ENCODE data around the gene GAL3ST2.

GAL3ST2 gene

GRCh38 chr2:241808721-241809382 is 32.2 kb downstream of the GAL3ST2 start, which contains the start of gene NEU4:
TSS of gene NEU4 (plus strand) at chr2:241809193. CDS start at chr2:241814485, 5,292 bp downstream.
- Mint-ChIP-seq H3K9me3 (peaks cover 0 to under 1% of the 10 kb centered on the region in 2 donors), H3K4me1 (peaks cover 13% of the 10 kb centered on the region in 2 donors), H3K27ac (no peak within 1 kb of the TSS), H3K4me3 (no peak within 1 kb of the TSS), H3K36me3 (peaks cover 0 to under 1% of the 10 kb centered on the region in 2 donors), H3K27me3 (peaks cover 12 to 20% of the 10 kb centered on the region in 2 donors)
- no peak for DNase-seq
- ATAC-seq (replicated peaks): no peak

GRCh38 chr2:241809383-241810306 is 33.0 kb downstream of the GAL3ST2 start:
- peaks cover 12 to 14% of the 10 kb centered on the region in 2 donors for H3K27me3 Mint-ChIP-seq
- DNase-seq: no peak
- peaks cover 0 to 2% of the 10 kb centered on the region in 2 donors for H3K9me3 Mint-ChIP-seq
- ATAC-seq (replicated peaks): no peak
- H3K4me3 Mint-ChIP-seq: no peak overlapping the region
- H3K4me1 Mint-ChIP-seq: peaks cover 10 to 11% of the 10 kb centered on the region in 2 donors
- H3K27ac Mint-ChIP-seq: no peak overlapping the region
- H3K36me3 Mint-ChIP-seq: peaks cover 0 to 2% of the 10 kb centered on the region in 2 donors

GRCh38 chr2:241810307-241811200 is 33.9 kb downstream of the GAL3ST2 start:
- peaks cover 0 to 2% of the 10 kb centered on the region in 2 donors for H3K36me3 Mint-ChIP-seq
- H3K9me3 Mint-ChIP-seq: peaks cover 0 to 2% of the 10 kb centered on the region in 2 donors
- H3K4me1 Mint-ChIP-seq: peaks cover 12 to 13% of the 10 kb centered on the region in 2 donors
- H3K4me3 Mint-ChIP-seq: no peak overlapping the region
- ATAC-seq (replicated peaks): no peak
- peaks cover 14 to 18% of the 10 kb centered on the region in 2 donors for H3K27me3 Mint-ChIP-seq
- DNase-seq: no peak
- no peak overlapping the region for H3K27ac Mint-ChIP-seq

GRCh38 chr2:241811201-241811951 is 34.8 kb downstream of the GAL3ST2 start:
- ATAC-seq (replicated peaks) (no peak), DNase-seq (no peak)
- peaks cover 15 to 22% of the 10 kb centered on the region in 2 donors for H3K27me3 Mint-ChIP-seq
- H3K27ac Mint-ChIP-seq: no peak overlapping the region
- peaks cover 12 to 13% of the 10 kb centered on the region in 2 donors for H3K4me1 Mint-ChIP-seq
- peaks cover 0 to 2% of the 10 kb centered on the region in 2 donors for H3K9me3 Mint-ChIP-seq
- H3K4me3 Mint-ChIP-seq: no peak overlapping the region
- peaks cover 0 to 2% of the 10 kb centered on the region in 2 donors for H3K36me3 Mint-ChIP-seq

- peaks cover 0 to 2% of the 10 kb centered on the region in 2 donors for H3K36me3 Mint-ChIP-seq
- H3K9me3 Mint-ChIP-seq: peaks cover 0 to 2% of the 10 kb centered on the region in 2 donors
- ATAC-seq (replicated peaks): no peak
- no peak overlapping the region for H3K27ac Mint-ChIP-seq
- no peak for DNase-seq
- peaks cover 13% of the 10 kb centered on the region in 2 donors for H3K4me1 Mint-ChIP-seq
- no peak overlapping the region for H3K4me3 Mint-ChIP-seq
- H3K27me3 Mint-ChIP-seq: peaks cover 15 to 27% of the 10 kb centered on the region in 2 donors
These were observed 35.5 kb downstream of the GAL3ST2 start for GRCh38 chr2:241811952-241812729.

GRCh38 chr2:241812730-241813643 is 36.4 kb downstream of the GAL3ST2 start:
- Mint-ChIP-seq H3K4me1 (peaks cover 18 to 21% of the 10 kb centered on the region in 2 donors), H3K36me3 (peaks cover 0 to 2% of the 10 kb centered on the region in 2 donors), H3K9me3 (peaks cover 0 to 2% of the 10 kb centered on the region in 2 donors), H3K4me3 (no peak overlapping the region), H3K27ac (peak overlapping the region; percentile 86), H3K27me3 (peaks cover 14 to 36% of the 10 kb centered on the region in 2 donors)
- no peak for DNase-seq
- peak in 1 of 2 donors; percentile 21 for ATAC-seq (replicated peaks)

GRCh38 chr2:241813644-241814392 is 37.2 kb downstream of the GAL3ST2 start:
- Mint-ChIP-seq H3K27ac (peak overlapping the region; percentile 86), H3K9me3 (peaks cover 0 to 2% of the 10 kb centered on the region in 2 donors), H3K36me3 (peaks cover 0 to 2% of the 10 kb centered on the region in 2 donors), H3K27me3 (peaks cover 12 to 37% of the 10 kb centered on the region in 2 donors), H3K4me3 (peak overlapping the region; percentile 29 to 44), H3K4me1 (peaks cover 21 to 25% of the 10 kb centered on the region in 2 donors)
- ATAC-seq (replicated peaks) (peak; percentile 67 to 85), DNase-seq (peak; percentile 56)

- DNase-seq: no peak
- Mint-ChIP-seq H3K36me3 (peaks cover 0 to 2% of the 10 kb centered on the region in 2 donors), H3K4me3 (no peak overlapping the region), H3K9me3 (peaks cover 0 to 2% of the 10 kb centered on the region in 2 donors), H3K4me1 (peaks cover 25% of the 10 kb centered on the region in 2 donors), H3K27me3 (peaks cover 7 to 33% of the 10 kb centered on the region in 2 donors), H3K27ac (no peak overlapping the region)
- no peak for ATAC-seq (replicated peaks)
These were observed 37.7 kb downstream of the GAL3ST2 start for GRCh38 chr2:241814393-241814642.

- H3K36me3 Mint-ChIP-seq: peaks cover 0 to 2% of the 10 kb centered on the region in 2 donors
- peak overlapping the region in 1 of 2 donors; percentile 63 for H3K4me3 Mint-ChIP-seq
These were observed 38.2 kb downstream of the GAL3ST2 start for GRCh38 chr2:241814643-241815476.

GRCh38 chr2:241815477-241816430 is 39.1 kb downstream of the GAL3ST2 start:
- H3K27me3 Mint-ChIP-seq: peaks cover 11 to 33% of the 10 kb centered on the region in 2 donors
- no peak for ATAC-seq (replicated peaks)
- peaks cover 0 to 2% of the 10 kb centered on the region in 2 donors for H3K36me3 Mint-ChIP-seq
- H3K9me3 Mint-ChIP-seq: peaks cover 0 to 2% of the 10 kb centered on the region in 2 donors
- peak overlapping the region; percentile 81 for H3K27ac Mint-ChIP-seq
- peak overlapping the region in 1 of 2 donors; percentile 63 for H3K4me3 Mint-ChIP-seq
- no peak for DNase-seq
- H3K4me1 Mint-ChIP-seq: peaks cover 25 to 30% of the 10 kb centered on the region in 2 donors

More at GRCh38 chr2:241814643-241815476, 38.2 kb downstream of the GAL3ST2 start:
- Mint-ChIP-seq H3K9me3 (peaks cover 0 to 2% of the 10 kb centered on the region in 2 donors), H3K27me3 (peaks cover 7 to 33% of the 10 kb centered on the region in 2 donors), H3K4me1 (peaks cover 25 to 26% of the 10 kb centered on the region in 2 donors), H3K27ac (peak overlapping the region; percentile 81)
- DNase-seq (no peak), ATAC-seq (replicated peaks) (no peak)
